ENCODE results near the gene RETREG3. TPM values are rescaled to one million over a fixed set of nuclear protein-coding genes. Genes with fewer than 3 reads are reported as not detected.

Gene RETREG3
- total and polyA plus RNA-seq, 2 donors (not counting 1 experiment from before 2014, with no cell fraction given): 44.1 to 108 TPM

GRCh38 chr17:42537156-42537805 lies 71.9 kb downstream of the RETREG3 start:
- H3K9ac ChIP-seq (ENCODE audit: low read length): peak overlapping the region; percentile 75
- intact Hi-C loops (cut with micrococcal nuclease): loop anchor here (2.0 to 5.0 kb wide), 3 partner anchors 18 to 634 kb away; partner anchors contain the start of genes NBR1 and PLEKHH3
- 92% methylated on average over 26 of the region's 31 CpGs for WGBS (ENCODE audit: insufficient coverage)

More at GRCh38 chr17:42537156-42537805, 71.9 kb downstream of the RETREG3 start:
- no peak for TF ChIP-seq CTCF (IDR thresholded peaks at IDR 0.05)
- TF ChIP-seq EZH2 (IDR thresholded peaks at IDR 0.05; ENCODE audit: borderline replicate concordance, insufficient read depth, low read depth, low read length, poor library complexity, severe bottlenecking): no peak
- H3K27me3 ChIP-seq (replicated peaks in 1 of 4; ENCODE audit: control extremely low read depth in 1 of 4, control insufficient read depth in 3 of 4, insufficient read depth in 4 of 4, low read length in 3 of 4): no peaks in the 10 kb centered on the region
- Mint-ChIP-seq H3K27ac (no peak overlapping the region), H3K4me3 (peak overlapping the region; percentile 93), H3K27me3 (no peaks in the 10 kb centered on the region), H3K4me1 (peaks cover 33% of the 10 kb centered on the region), H3K9me3 (ENCODE audit: insufficient read depth) (no peaks in the 10 kb centered on the region)
- POLR2A ChIA-PET: interaction anchor here (1.6 to 1.7 kb wide), 2 partner anchors 11 to 142 kb away, joined by 5 to 8 read pairs; no protein-coding TSS in a partner anchor
- H3K4me1 ChIP-seq (ENCODE audit: control insufficient read depth in 2 of 2, insufficient read depth in 2 of 2, low read length in 2 of 2): peaks cover 17 to 21% of the 10 kb centered on the region in 2 donors
- peaks cover 19% of the 10 kb centered on the region for H4K20me1 ChIP-seq (ENCODE audit: control insufficient read depth, insufficient read depth, low read length, poor library complexity, severe bottlenecking)
- H2AFZ ChIP-seq (ENCODE audit: insufficient read depth, low read depth, low read length, poor library complexity, severe bottlenecking): no peak overlapping the region
- no peak overlapping the region for H3K27ac ChIP-seq (ENCODE audit: low read length in 2 of 2)
- H3K4me3 ChIP-seq (ENCODE audit: control extremely low read depth in 1 of 5, extremely low read depth in 1 of 5, insufficient read depth in 1 of 5, low read depth in 2 of 5, low read length in 4 of 5): peak overlapping the region in 4 of 5 experiments; percentile 51 to 82 (median 68)
- peaks cover 27% of the 10 kb centered on the region for H3K79me2 ChIP-seq (ENCODE audit: control insufficient read depth, insufficient read depth, low read length)
- DNase-seq (no peak), ATAC-seq (ENCODE audit: low read depth) (no peak)
- peak overlapping the region; percentile 92 for H3K4me2 ChIP-seq (replicated peaks; ENCODE audit: low read depth, low read length, poor library complexity, severe bottlenecking)
- CTCF ChIA-PET: interaction anchor here (1.2 to 2.7 kb wide), 4 partner anchors 9 to 149 kb away, joined by 3 to 16 read pairs (median 6); partner anchors contain the start of gene STAT3
- peaks cover 0 to 15% of the 10 kb centered on the region in 2 experiments for H3K36me3 ChIP-seq (replicated peaks in 1 of 2; ENCODE audit: control extremely low read depth in 1 of 2, control insufficient read depth in 1 of 2, extremely low read depth in 1 of 2, insufficient read depth in 2 of 2, low read length in 1 of 2)
- H3K9me3 ChIP-seq (ENCODE audit: control extremely low read depth in 1 of 3, control insufficient read depth in 2 of 3, insufficient read depth in 1 of 3, low read length in 2 of 3): no peaks in the 10 kb centered on the region

Data from B cell (primary cell).